Uterus (tissue), 2 donors: ENCODE data around the gene MT1G.

Experiments
- CTCF ChIP-seq, 4 experiments: fragments of 200-600 bp in 2 of 4; fragments of 450-650 bp in 2 of 4; sonication (generic) in 2 of 4; IDR thresholded peaks; one replicate each; pipeline ENCODE4 v1.5.1; 2016 to 2019; ENCODE audit warnings: antibody characterized with exemption in 4 of 4, mild to moderate bottlenecking in 2 of 4, moderate library complexity in 1 of 4
- POLR2A ChIP-seq, 2 donors: fragments of 450-650 bp; IDR thresholded peaks; one replicate each; pipeline ENCODE4 v1.6.1; 2016; ENCODE audit warnings: antibody characterized with exemption in 2 of 2, mild to moderate bottlenecking in 1 of 2, moderate library complexity in 1 of 2

DNA sequence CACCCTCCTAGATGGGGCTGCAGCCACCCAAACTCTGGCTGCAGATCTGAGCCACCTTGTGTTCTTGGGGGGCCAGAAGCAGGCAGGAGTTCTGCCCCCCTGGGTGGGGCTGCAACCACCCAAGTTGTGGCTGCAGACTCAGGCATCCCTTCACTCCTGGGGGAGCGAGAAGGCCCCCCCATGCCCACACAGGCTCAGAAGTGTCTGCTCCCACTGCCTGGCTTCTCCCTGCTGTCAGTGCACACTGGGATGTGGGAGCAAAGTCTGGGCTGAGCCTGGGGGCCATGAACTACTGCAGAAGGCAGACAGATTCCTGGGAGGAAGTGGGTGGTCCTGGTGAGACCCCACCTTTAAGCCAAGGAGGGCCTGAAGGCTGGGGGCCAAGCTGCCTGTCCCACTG lies 27.4 kb upstream of the MT1G start:
- TF ChIP-seq CTCF (IDR thresholded peaks at IDR 0.05) (no peak), POLR2A (IDR thresholded peaks at IDR 0.05) (no peak)
